Measurements from ENCODE around the gene USP7.
A peak's percentile ranks its signal among the peaks of the same experiment; 100 is the strongest.
"Not testable (repeated sequence)": the region's sequence is repeated elsewhere in the genome, so short reads cannot be mapped to it uniquely, and the experiment has no call there.

USP7 gene

DNA sequence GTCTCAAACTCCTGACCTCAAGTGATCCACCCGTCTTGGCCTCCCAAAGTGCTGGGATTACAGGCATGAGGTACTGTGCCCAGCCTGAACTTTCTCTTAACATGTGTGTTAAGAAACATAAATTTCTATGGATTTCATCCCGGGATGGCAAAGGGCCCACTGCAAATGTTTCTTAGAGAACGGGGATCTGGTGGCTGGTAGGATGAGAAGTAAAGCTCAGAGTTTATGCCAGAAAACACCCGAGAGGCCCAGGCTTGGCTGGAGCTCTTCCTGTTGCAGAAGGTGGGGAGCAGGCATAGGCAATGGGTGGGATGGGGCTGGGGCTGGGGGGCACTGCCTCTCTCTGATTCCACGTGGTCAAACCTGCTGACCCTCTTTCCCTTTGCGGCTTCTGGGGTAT, 89.3 kb downstream of the USP7 start:
- no peak for DNase-seq

DNA sequence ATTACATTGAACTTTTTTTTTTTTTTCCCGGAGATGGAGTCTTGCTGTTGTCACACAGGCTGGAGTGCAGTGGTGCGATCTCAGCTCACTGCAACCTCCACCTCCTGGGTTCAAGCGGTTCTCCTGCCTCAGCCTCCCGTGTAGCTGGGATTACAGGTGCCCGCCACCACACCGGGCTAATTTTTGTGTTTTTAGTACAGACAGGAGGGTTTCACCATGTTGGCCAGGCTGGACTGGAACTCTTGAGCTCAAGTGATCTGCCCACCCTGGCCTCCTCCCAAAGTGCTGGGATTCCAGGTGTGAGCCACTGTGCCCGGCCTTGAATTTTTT, 89.9 kb downstream of the USP7 start:
- DNase-seq: not testable (repeated sequence)

DNA sequence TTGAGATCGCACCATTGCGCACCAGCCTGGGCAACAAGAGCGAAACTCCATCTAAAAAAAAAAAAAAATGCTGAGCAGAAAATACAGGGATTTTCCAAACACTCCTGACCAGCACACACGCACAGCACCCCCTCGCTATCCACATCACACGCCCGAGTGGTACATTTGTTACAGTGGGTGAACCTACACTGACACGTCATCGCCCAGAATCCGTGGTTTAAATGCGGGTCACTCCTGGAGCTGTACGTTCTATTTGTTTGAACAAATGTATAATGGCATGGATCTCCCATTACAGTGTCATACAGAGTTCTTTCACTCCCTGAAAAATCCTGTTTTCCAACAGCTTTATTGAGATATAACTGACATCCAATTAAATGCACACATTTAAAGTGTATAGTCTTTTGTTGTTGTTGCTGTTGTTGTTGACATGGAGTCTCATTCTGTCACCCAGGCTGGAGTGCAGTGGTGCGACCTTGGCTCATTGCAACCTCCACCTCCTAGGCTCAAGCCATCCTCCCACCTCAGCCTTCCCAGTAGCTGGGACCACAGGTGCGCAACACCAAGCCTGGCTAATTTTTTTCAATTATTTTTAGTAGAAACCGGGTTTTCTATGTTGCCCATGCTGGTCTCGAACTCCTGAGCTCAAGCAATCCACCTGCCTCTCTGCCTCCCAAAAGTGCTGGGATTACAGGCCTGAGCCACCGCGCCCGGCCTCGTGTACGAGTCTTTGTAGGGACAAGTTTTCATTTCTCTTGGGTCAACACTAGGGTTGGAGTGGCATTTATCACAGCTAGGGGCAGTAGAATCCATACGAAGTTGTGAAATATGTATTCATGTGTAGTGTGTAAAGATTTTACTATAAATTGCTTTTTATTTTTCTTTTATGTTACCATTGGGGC, 90.5 kb downstream of the USP7 start:
- peak; percentile 25 for DNase-seq

DNA sequence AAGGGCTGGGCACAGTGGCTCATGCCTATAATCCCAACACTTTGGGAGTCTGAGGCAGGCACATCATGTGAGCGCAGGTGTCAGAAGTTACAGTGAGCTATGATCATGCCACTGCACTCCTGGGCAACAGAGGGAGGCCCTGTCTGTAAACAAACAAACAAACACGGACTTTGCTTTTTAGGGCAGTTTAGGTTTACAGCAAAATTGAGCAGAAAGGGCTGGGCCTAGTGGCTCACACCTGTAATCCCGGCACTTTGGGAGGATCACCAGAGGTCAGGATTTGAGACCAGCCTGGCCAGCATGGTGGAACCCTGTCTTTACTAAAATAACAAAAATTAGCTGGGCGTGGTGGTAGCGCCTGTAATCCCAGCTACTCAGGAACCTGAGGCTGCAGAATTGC, 91.6 kb downstream of the USP7 start:
- no peak for DNase-seq

DNA sequence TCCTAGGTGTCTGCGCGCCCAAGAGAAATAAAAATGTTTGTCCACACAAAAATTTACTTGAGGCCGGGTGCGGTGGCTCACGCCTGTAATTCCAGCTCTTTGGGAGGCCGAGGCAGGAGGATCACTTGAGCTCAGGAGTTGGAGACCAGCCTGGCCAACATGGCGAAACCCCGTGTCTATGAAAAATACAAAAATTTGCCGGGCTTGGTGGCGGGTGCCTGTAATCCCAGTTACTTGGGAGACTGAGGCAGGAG, 93.8 kb downstream of the USP7 start:
- not testable (repeated sequence) for DNase-seq

DNA sequence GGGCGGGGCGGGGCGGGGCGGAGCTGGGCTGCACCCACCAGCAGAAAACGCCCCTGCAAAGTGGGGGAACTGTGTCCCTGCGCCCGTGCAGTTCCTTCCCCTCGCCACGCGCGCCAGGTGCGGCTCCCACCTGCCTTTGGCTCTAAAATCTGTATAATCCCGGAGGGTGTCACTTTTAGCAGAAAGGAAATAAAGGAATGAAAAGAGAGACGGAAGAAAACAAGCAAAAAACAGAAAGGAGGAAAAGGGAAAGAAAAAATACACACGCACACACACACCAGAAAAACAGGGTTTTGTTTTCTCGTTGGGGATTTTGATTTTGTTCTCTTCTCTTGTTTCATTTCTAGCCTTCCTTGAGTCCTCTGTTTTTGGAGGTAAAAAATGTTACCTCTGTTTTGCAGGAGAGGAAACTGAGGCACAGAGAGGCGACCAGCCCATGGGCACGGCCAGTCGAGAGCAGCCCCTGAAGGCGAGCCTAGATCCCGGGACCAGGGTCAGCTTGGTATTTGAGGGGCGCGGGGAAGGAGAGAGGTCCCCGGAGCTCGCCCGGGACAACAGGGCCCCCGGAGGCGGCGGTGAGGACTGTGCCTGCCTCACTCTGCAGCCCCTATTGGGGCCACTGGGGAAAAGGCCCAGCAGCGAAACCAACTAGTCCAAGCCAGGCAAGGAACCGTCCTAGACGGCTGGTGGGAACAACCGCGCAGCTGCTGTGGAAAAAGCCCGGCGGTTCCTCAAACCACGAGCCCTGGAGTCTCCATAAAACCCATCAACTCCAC, 94.3 kb downstream of the USP7 start:
- no peak for DNase-seq

DNA sequence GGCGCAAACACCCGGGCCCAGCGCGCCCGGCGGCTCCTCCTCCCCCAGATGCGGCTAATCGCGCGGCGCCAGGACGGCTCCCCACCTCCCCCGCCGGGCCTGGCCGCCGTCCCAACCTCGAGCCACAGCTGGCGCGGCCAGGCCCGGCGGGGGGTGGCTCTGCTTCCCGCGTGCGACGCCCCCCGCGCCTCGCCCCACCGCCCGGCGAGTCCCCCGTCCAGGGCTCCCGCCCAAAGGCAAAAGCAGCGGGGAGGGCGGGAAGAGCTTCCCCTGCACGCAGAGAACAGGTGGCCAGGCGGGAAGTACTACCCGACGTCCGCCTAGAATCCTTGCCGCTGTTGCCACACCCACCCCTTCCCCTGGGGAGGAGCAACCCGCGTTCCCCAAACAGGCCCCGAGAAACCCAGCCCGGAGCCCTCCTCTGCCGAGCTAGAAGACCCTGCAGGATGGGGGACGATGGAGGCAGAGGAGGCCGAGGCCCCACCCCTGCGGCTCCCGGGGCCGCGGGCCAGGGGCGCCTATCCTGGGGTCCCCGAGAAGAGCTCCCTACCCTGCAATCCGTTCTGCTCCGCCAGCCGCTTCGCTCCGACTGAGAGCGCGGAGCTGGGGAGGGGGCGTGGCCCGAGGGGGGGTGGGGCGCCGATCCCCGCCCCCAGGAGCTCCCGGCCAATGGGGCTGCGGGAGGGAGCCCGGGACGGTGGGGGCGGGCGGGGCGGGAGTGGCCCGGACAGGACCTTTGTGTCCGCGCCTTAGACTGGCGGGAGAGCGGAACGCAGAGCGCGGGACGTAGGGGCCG, 95.1 kb downstream of the USP7 start, which contains the start of gene CARHSP1:
CARHSP1 (minus strand) TSS at position 591 of the 796 bp plus-strand sequence. CDS start 9,678 bp downstream, outside the sequence.
- peak; percentile 85 for DNase-seq

DNA sequence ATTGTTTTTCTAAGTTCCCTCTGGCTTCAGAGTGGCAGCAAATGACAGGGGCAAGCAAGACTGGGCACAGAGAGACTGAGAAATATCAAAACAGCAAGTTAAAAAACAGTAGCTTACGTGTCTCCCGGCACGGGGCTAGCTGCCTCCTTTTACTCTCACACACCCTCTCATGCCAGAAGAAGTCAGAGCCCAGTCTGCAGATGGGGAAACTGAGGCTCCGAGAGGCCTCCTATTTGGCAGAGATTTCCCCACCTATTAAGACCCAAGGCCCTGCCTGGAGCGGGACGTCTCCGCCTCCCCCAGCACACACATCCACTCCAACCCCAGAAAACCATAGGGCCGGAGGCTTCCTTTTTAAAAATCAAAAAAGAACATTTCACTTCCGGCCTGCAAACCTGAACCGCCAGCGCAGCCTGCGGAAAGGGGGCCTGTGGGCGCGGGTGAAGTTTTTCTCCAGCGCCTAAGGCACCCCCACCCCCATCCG, 95.7 kb downstream of the USP7 start:
- DNase-seq: peak; percentile 60

DNA sequence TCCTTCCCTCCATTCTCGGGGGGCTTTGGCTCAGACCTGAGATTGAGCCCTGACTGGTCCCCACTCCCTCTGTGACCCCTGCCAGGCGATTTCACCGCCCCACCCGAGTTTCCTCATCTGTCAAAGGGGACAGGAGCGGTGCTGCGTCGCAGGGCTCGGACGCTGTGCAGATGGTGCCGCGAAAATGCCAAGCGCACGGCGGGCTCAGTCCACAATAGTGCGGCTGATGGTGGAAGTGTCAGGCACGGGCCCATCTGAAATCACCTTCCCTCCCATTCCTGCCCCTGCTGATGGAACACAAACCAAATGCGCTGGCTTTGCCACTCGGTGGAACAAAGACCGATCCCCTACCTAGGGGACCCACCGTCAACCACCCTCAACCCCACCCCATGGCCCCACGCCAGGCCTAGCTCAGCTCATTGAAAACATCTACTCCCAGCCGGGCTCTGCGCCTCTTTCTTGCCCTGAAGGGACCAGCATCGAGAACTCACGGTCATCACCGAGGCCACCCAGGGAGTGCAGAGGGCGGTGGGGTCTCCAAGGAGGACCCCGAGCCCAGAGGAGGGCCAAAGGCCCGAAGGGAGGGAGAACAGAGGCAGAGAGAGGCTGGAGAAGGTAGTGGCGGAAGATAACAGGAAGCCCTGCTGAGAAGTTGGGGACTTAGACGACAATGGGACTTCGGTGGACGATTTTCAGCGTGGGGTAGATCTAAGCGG, 96.3 kb downstream of the USP7 start:
- DNase-seq: no peak

DNA sequence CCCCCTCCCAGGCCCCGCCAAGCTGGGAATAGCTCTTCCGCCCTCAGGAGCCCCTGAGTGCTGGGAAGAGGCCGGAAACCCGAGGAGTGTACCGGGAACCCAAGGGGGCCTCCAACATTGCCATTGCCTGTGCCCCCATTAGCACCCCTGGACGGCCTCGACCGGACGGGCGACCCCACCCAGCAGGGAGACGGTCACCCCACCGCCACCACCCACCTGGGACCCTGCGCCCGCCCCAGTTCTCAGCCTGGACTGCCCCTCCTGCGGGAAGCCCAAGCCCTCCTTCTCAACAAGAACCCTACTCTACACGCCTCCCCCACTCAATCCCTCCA, 96.9 kb downstream of the USP7 start:
- no peak for DNase-seq

DNA sequence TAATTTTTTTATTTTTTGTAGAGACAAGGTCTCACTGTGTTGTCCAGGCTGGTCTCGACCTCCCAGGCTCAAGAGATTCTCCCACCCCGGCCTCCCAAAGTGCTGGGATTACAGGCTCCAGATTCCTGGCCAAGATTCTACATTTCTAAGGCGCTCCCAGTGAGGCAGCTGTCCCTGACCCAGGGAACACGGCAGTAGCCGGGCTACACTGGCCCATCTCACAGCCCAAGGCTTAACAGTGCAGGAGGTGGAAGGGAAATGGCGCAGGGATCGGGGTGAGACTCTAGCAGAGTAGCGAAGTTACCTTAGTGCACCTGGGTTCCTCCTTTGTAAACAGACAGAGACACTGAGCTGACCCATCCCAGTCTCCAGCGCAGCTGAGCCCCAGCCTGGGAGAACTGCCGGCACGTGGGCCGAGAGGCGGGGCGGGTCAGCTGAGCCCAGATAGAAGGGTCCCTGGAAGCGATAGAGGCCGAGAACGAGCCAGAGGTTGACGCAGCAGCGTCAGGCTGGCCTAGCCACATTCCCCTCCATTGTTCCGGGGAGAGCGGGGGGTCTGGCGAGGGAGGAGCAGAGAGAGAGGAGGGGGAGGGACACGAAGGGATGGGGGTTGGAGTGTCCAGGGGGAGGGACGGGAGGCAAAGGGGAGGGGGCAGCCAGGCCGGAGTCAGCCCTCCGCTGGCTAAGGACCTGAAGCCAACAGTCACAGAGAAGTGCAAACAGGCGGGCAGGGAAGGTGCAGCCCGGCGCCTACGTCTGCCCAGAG, 97.4 kb downstream of the USP7 start:
- no peak for DNase-seq

DNA sequence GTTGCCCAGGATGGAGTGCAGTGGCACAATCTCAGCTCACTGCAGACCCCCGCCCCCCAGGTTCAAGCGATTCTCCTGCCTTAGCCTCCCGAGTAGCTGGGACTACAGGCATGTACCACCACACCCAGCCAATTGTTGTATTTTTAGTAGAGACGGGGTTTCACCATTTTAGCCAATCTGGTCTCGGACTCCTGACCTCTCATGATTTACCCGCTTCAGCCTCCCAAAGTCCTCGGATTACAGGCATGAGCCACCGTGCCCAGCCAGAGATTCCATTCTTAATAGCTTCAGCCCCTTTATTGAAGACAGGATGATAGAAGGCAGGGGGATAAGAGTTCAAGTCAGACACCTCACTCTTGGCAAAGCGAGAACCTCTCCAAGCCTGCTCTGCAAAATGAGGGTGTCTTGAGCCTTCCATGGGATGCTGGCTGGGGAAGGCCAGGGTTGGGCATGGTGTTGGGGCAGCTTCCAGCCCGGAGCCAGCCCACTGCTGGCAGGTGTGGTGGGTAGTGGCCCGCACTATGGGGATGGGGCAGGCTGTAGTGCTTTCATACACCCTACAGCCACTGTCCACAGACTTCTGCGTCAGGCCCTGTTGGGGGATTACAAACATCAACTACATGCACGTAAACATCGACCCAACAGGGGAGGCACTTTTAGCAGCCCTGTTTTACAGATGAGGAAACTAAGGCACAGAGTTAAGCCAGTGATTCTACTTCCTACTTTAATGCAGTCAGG, 98.4 kb downstream of the USP7 start:
- no peak for DNase-seq

DNA sequence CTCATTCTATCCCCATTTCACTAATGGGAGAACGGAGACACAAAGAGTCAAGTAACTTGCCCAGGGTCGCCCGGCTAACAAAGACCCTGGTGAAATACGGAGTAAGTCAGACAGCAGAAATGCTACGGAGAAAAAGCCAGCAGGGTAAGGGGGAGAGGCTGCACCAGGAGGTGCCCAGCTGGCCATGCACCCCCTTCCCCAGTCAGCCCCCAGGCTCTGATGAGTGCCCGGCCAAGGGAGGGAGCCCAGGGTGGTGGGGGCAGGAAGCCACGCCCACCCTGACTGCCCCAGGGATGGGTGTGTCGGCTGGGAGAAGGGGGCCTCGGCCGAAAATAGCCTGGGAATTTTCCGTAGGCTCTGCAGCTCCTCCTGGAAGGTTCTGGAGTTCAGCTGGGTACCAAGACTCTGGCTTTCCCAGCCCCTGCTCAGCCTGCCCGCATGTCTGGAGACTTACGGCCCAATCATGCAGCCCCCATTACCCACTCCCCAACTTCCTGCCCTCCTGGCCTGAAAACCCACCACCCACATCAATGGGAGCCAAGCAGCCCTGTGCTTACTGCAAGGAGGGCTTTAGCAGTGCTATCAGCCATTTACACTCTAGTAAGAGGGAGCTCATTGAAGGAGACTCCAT, 99.1 kb downstream of the USP7 start:
- no peak for DNase-seq

DNA sequence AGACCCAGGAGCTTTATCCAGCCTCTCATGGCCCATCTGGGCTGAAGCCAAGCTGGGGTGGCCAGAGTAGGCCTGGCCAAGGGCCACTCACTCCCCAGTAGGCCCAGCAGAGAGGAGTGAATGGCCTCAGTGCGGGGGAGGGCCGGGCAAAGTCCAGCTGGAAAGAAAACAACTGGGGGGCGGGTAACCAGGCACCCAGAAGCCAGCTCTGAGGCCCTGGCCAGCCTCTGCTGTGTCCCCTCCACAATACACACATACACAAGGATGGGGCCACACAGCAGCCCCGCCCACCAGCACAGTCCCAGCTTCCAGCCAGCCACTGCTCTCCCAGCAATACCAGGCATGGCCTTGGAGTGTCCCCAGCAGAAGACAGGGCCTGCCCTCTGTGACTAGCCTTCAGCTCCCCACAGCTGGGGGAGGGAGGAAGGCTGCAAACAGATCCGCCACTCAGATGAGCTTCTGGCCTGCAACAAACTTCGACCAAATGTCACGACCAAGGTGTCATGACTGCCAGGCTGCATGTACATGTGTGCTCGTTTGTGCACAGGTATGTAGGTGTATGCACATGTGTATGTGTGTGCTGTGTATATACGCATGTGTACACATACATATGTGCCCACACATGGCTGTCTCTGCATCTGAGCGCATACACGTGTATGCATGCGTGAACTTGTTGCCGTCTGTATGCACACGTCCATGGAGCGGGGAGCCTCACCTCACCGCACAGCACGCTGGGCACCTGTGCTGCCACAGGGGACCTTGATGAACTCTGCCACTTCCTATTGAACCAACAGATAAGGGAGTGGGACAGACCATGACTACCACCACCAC, 99.9 kb downstream of the USP7 start:
- DNase-seq: peak; percentile 16

DNA sequence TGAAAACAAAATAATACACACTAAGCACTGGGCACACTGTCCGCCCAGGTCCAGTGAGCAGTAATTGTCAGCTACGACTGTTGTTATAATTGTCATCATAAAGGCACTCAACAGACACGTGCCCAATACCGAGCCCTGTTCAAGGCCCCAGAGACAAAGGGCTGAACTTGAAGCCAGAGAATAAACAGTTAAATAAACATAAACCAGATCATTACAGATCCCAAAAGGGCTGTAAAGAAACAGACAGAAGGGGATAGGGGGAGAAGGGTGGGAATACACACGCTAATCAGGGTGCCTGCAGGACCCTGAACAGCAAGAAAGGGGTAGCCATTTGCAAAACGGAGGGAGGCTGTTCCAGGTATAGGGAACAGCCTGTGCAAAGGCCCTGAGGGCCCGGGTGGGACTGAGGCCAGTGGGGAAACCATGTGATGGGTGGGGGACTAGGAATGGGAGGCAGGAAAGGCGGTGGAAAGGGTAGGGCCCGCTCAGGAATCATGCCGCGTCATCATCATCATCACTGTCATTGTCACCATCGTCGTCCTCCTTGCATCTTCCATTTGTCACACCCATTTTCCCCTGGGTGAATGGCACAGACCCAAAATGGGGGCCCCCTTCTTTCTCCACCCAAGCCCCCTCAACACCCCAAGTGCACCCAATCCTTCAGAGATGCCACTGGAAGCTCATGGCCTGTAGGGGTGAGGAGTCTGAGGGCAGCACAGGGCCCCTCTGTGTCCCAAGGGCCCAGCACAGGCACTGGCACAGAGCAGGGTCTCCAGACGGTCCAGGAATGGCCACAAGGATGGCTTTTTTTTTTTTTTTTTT, 101.2 kb downstream of the USP7 start:
- no peak for DNase-seq

DNA sequence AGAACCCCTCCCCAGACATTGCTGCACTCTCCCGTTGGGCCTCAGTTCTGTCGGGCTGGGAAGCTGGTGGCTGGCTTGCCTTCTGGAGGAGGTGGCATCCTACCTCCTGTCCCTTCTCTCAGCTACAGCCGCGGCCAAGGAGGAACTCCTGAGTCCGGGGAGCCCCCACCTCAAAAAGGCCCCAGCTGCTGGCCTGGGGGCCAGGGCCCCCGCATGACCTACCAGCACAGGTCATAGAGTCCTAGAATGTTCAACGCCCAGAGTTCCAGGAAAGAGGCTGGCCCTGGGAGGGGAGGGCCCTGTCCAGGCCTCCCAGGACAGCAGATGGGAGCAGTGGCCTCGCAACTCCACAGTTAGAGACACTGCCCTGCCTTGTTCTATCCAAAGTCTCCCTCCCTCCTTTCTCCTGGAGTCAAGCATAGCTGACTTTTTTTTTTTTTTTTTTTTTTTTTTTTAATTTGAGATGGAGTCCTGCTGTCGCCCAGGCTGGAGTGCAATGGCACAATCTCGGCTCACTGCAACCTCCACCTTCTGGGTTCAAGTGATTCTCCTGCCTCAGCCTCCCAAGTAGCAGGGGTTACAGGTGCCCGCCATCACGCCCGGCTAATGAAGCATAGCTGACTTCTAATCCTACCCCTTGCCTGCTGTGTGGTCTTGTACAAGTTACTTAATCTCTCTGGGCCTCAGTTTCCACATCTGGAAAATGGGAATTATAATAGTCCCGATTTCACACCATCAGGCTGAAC, 102.0 kb downstream of the USP7 start:
- DNase-seq: no peak

DNA sequence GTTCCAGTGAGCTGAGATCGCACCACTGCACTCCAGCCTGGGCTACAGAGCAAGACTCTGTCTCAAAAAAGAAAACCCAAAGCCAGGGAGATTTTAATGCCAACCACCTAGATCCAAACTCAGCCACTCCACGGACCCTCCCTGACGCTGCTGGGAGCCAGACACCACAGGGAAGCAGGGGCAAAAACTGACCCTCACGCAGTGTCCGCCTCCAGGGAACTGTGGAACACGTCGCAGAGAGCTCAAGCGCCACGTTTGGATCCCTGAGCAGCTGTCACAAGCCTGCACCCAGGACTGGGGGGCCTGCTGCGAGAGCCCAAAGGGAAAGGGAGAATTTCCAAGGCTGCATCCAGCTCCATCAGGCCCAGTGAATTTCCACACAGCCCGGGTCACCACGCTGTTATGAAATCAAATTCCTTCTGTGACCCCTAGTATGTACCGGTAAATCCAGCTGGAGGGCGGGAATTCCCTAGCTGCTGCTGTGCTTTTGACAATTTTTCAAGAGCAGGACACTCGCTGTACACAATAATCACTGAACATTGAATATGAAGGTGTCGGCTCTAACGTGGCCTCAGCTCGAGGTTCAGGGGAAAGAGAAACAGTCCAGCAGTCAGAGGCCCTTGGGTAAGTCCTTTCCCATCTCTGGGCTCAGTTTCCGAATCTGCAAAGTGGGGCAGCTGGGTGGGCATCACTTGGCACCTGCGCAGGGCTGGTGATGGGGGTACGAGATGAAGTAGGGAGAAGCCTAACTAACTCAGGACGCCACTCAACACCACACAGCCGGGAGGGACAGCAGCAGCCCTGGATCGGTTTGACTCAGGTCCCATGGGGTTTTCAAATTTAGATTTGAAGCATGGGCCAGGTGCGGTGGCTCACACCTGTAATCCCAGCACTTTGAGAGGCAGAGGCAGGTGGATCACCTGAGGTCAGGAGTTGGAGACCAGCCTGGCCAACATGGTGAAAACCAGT, 103.5 kb downstream of the USP7 start:
- DNase-seq: no peak
